HepG2 (cell line): ENCODE measurements around the gene YAP1. TPM values are rescaled to one million over a fixed set of nuclear protein-coding genes. Genes with fewer than 3 reads are reported as not detected.
A peak's percentile ranks its signal among the peaks of the same experiment; 100 is the strongest.

Experiments used
- ATAC-seq: fragments of 200-7000 bp; cut with Tn5 transposase; 3 replicates; pipeline ENCODE4 v1.9.1; 2020; ENCODE audit warnings: mild to moderate bottlenecking, moderate library complexity
- BruUV-seq: library from RNA; stranded (reverse); fragments of 400-500 nt; replicated peaks from 2 replicates; lab custom pipeline; 2021; lab: Mats Ljungman, UMichigan
- CTCF ChIA-PET: fragments of 300-600 bp; formaldehyde crosslinking; extraction: SDS; loops from one replicate; lab custom pipeline; 2021; ENCODE audit warnings: low total read pairs, inconsistent platforms, low intra/inter-chr PET ratio; lab: Yijun Ruan, JAX
- POLR2A ChIA-PET: fragments of 350-600 bp; sonication (Branson Sonifier 250); formaldehyde crosslinking; loops from one replicate; lab custom pipeline; 2020; ENCODE audit warnings: antibody characterized with exemption, inconsistent platforms; lab: Yijun Ruan, JAX
- DNase-seq: peaks from one replicate; pipeline ENCODE4 v3.0.0-alpha.2; 2015; ENCODE audit warnings: low spot score
- FAIRE-seq: peaks from 3 replicates; lab custom pipeline; 2011; peaks lifted over from hg19 to GRCh38; lab: Jason Lieb, UNC
- H2AFZ ChIP-seq: one replicate; pipeline ENCODE4 v1.6.1; 2011; ENCODE audit warnings: low read length, inconsistent platforms
- H3K27ac ChIP-seq: fragments of 300-600 bp; 3 replicates; pipeline ENCODE4 v1.8.0; 2011; ENCODE audit warnings: mixed run types, mild to moderate bottlenecking, mixed read lengths, low read length, inconsistent platforms; ENCODE audit not compliant: insufficient read depth; ENCODE audit errors: extremely low read length
- H3K27me3 ChIP-seq, 2 experiments: fragments of 200-600 bp in 1 of 2; 2 replicates in 1 of 2; 3 replicates in 1 of 2; pipeline versions ENCODE4 v1.6.0 to v1.8.0; 2011; ENCODE audit warnings: low read length in 2 of 2, mild to moderate bottlenecking in 2 of 2, moderate library complexity in 2 of 2, inconsistent platforms in 1 of 2; ENCODE audit not compliant: insufficient read depth in 2 of 2, control insufficient read depth in 1 of 2
- H3K36me3 ChIP-seq, 2 experiments: fragments of 200-600 bp in 1 of 2; replicated peaks in 1 of 2; 2 replicates in 1 of 2; 3 replicates in 1 of 2; pipeline versions ENCODE4 v1.5.1 to v1.8.0; 2011; ENCODE audit warnings: low read length in 2 of 2, inconsistent platforms in 1 of 2; ENCODE audit not compliant: insufficient read depth in 2 of 2, control insufficient read depth in 1 of 2
- H3K4me1 ChIP-seq: 2 replicates; pipeline ENCODE4 v1.5.1; 2012; ENCODE audit warnings: low read length, inconsistent platforms; ENCODE audit not compliant: insufficient read depth
- H3K4me2 ChIP-seq: 2 replicates; pipeline ENCODE4 v1.6.0; 2011; ENCODE audit warnings: low read depth, low read length, inconsistent platforms
- H3K4me3 ChIP-seq, 3 experiments: fragments of 200-600 bp in 1 of 3; sonication (generic), shearing (Covaris generic) in 1 of 3; replicated peaks in 1 of 3; 2 replicates each; pipeline ENCODE4 v1.5.1; 2011 to 2016; ENCODE audit warnings: low read length in 3 of 3, inconsistent platforms in 2 of 3, low read depth in 2 of 3, mild to moderate bottlenecking in 2 of 3, control low read depth in 1 of 3, mixed read lengths in 1 of 3; ENCODE audit not compliant: insufficient read depth in 1 of 3
- H3K79me2 ChIP-seq: one replicate; pipeline ENCODE4 v1.6.1; 2011; ENCODE audit warnings: low read length, inconsistent platforms; ENCODE audit not compliant: insufficient read depth
- H3K9ac ChIP-seq: 2 replicates; pipeline ENCODE4 v1.6.0; 2011; ENCODE audit warnings: mild to moderate bottlenecking, low read depth, low read length, inconsistent platforms; ENCODE audit not compliant: insufficient read depth
- H3K9me3 ChIP-seq: 2 replicates; pipeline ENCODE4 v1.5.1; 2012; ENCODE audit warnings: mild to moderate bottlenecking, low read length
- H4K20me1 ChIP-seq: 2 replicates; pipeline ENCODE4 v1.6.0; 2011; ENCODE audit warnings: inconsistent platforms, mild to moderate bottlenecking, low read length, moderate library complexity; ENCODE audit not compliant: insufficient read depth
- AHR ChIP-seq: IDR thresholded peaks from 2 replicates; pipeline ENCODE4 v1.6.1; 2018; ENCODE audit warnings: missing genetic modification reagents, missing compliant biosample characterization
- CREM ChIP-seq, 2 experiments: sonication (generic) in 1 of 2; formaldehyde crosslinking in 1 of 2; IDR thresholded peaks; 2 replicates each; pipeline versions ENCODE4 v1.4.0 to v1.6.1; 2016 to 2020; ENCODE audit warnings: antibody characterized with exemption in 1 of 2, mild to moderate bottlenecking in 1 of 2, missing genetic modification reagents in 1 of 2
- EED ChIP-seq: sonication (generic); formaldehyde crosslinking; IDR thresholded peaks from 2 replicates; pipeline ENCODE4 v1.5.0; 2020; ENCODE audit warnings: mild to moderate bottlenecking, missing genetic modification reagents
- FOXA3 ChIP-seq: IDR thresholded peaks from 2 replicates; pipeline ENCODE4 v1.6.1; 2016; ENCODE audit warnings: missing genetic modification reagents, missing compliant biosample characterization
- HHEX ChIP-seq: IDR thresholded peaks from 2 replicates; pipeline ENCODE4 v1.6.1; 2016; ENCODE audit warnings: control low read depth
- MLLT10 ChIP-seq: sonication (generic); formaldehyde crosslinking; IDR thresholded peaks from 2 replicates; pipeline ENCODE4 v1.4.0; 2020; ENCODE audit warnings: missing genetic modification reagents
- MTF1 ChIP-seq: sonication (generic); formaldehyde crosslinking; IDR thresholded peaks from 2 replicates; pipeline ENCODE4 v1.5.0; 2020; ENCODE audit warnings: missing genetic modification reagents
- NFKBIZ ChIP-seq: IDR thresholded peaks from 2 replicates; pipeline ENCODE4 v1.6.1; 2018; ENCODE audit warnings: missing genetic modification reagents, missing compliant biosample characterization
- PRMT3 ChIP-seq: sonication (generic); formaldehyde crosslinking; IDR thresholded peaks from 2 replicates; pipeline ENCODE4 v1.8.1; 2022; ENCODE audit warnings: low read depth, mild to moderate bottlenecking, moderate library complexity, missing genetic modification reagents, borderline replicate concordance
- RBFOX2 ChIP-seq: fragments of 200-400 bp; formaldehyde crosslinking; IDR thresholded peaks from 2 replicates; pipeline ENCODE4 v1.6.1; 2017; ENCODE audit warnings: low read depth, mild to moderate bottlenecking, low read length
- RBM22 ChIP-seq: fragments of 200-400 bp; formaldehyde crosslinking; optimal IDR thresholded peaks from 2 replicates; pipeline ENCODE3; 2017; ENCODE audit warnings: mild to moderate bottlenecking, low read length, moderate library complexity
- YEATS2 ChIP-seq: sonication (generic); formaldehyde crosslinking; IDR thresholded peaks from 2 replicates; pipeline ENCODE4 v1.4.0; 2020; ENCODE audit warnings: missing genetic modification reagents, borderline replicate concordance
- ZNF180 ChIP-seq: sonication (generic); formaldehyde crosslinking; IDR thresholded peaks from 2 replicates; pipeline ENCODE4 v1.4.0; 2020; ENCODE audit warnings: low read depth, missing genetic modification reagents, borderline replicate concordance
- ZNF652 ChIP-seq: IDR thresholded peaks from 2 replicates; pipeline ENCODE4 v1.6.1; 2016; ENCODE audit warnings: low read depth, borderline replicate concordance
- ZNF737 ChIP-seq: sonication (generic); formaldehyde crosslinking; IDR thresholded peaks from 2 replicates; pipeline ENCODE4 v1.5.0; 2020; ENCODE audit warnings: missing genetic modification reagents, mild to moderate bottlenecking, borderline replicate concordance
- WGBS: methylation state at CpG from one replicate; pipeline ENCODE4 v1.1.6; 2017; ENCODE audit warnings: low lambda C conversion rate; 5-methylcytosine and 5-hydroxymethylcytosine counted together
- in situ Hi-C: cut with HindIII; loops from 2 replicates; pipeline ENCODE4 v1.10.0; 2017; ENCODE audit warnings: low pct_unique_long_range_greater_than_20kb; ENCODE audit not compliant: extremely low pct_ligation_motif_present
- intact Hi-C: fragments of 100-400 bp; cut with micrococcal nuclease; formaldehyde crosslinking; loops from one replicate; pipeline ENCODE4 v1.10.0; 2022; ENCODE audit not compliant: unreplicated experiment
- polyA plus RNA-seq, 8 experiments: library from polyadenylated mRNA; depleted of rRNA in 3 of 8; stranded (reverse) in 7 of 8; unstranded in 1 of 8; fragments of >200 nt; fragmentation: Illumina TruSeq in 4 of 8; extraction: Trizol in 4 of 8; gene quantifications; 2 replicates each; pipeline versions ENCODE4 v1.2.1 to v1.2.3, GENCODE V29; 2011 to 2016; ENCODE audit warnings: low read depth in 4 of 8, missing spikeins in 1 of 8, mixed read lengths in 1 of 8; ENCODE audit not compliant: insufficient read depth in 1 of 8
- total RNA-seq, 5 experiments: library from RNA; depleted of rRNA; stranded (reverse); fragments of >200 nt; fragmentation: Illumina TruSeq; extraction: Trizol; gene quantifications; 2 replicates each; pipeline ENCODE4 v1.2.3, GENCODE V29; 2016; ENCODE audit warnings: low read depth in 1 of 5
- TF ChIP-seq, protein P1 (sequence below): sonication (generic); formaldehyde crosslinking; IDR thresholded peaks from 2 replicates; pipeline ENCODE4 v1.4.0; 2020; ENCODE audit warnings: missing genetic modification reagents

The YAP1 gene
- total and polyA plus RNA-seq, 2 of the 13 experiments (the other 11 are each of a cell fraction or from before 2014, with no cell fraction given), result 59.5 to 91.0 TPM

DNA sequence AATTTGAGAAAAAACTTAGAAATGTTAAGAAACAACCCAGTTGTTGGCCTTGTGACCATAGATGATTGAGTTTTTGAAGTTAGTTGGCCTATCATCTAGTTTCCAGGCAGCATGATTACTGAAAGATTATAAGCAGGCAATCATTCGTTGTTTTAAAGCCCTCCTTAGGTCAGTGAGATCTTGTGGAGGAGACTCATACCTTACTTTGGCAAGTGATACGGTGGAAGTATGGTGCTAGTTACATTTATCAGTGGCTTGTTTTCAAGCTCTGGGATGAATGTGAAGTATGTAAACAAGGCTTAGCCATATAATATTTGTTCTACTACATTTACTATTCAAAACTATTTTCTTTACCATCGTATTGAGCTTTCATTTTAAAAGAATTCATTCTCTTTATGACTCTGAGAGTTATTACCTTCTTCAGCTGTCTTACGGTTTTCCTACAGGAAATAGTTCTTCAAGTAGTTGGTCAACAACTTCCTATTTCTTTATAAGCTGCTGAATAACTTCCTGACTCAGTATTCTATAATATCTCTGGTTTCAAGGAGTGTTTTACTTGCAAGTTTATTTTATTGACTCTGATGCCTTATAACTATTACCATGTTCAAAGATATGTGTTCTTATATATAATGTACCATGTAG is 7.3 kb downstream of the YAP1 start:
- H3K79me2 ChIP-seq, result peaks cover 100% of the 10 kb centered on the region
- no TSS peak for BruUV-seq
- H3K4me3 ChIP-seq, result peak overlapping the region in 1 of 3 experiments; percentile 13; a peak in 3 of 6 replicates
- H3K36me3 ChIP-seq, result peaks cover 4 to 15% of the 10 kb centered on the region in 2 experiments; a peak in 4 of 5 replicates
- no peak overlapping the region for H3K9ac ChIP-seq
- no peak overlapping the region for H2AFZ ChIP-seq
- H3K27me3 ChIP-seq, result no peaks in the 10 kb centered on the region
- no peaks in the 10 kb centered on the region for H3K9me3 ChIP-seq
- ATAC-seq (no peak), FAIRE-seq (no peak), DNase-seq (no peak)
- H3K4me1 ChIP-seq, result peaks cover 75% of the 10 kb centered on the region
- TF ChIP-seq NFKBIZ (no peak), FOXA3 (CRISPR knock-in tag) (0 out of 2 replicates have a peak, but pooled peaks have one; percentile 20), EED (CRISPR knock-in tag) (no peak), RBFOX2 (peak; percentile 52; the same call in 1 of the 2 replicates), MLLT10 (no peak), AHR (no peak), ZNF180 (CRISPR knock-in tag) (no peak), YEATS2 (CRISPR knock-in tag) (no peak)
- peaks cover 23% of the 10 kb centered on the region for H4K20me1 ChIP-seq
- WGBS, result 71% methylated on average over 4 of the region's 4 CpGs
- in situ Hi-C loops, result no loop called here
- peak overlapping the region; percentile 91 for H3K4me2 ChIP-seq
- intact Hi-C loops, result loop anchor here (5.0 to 10.0 kb wide), 4 partner anchors 35 to 487 kb away; partner anchors contain the start of genes ANGPTL5 and CEP126
- no peak overlapping the region for H3K27ac ChIP-seq
- ChIA-PET CTCF (no interaction called here), POLR2A (no interaction called here)

DNA sequence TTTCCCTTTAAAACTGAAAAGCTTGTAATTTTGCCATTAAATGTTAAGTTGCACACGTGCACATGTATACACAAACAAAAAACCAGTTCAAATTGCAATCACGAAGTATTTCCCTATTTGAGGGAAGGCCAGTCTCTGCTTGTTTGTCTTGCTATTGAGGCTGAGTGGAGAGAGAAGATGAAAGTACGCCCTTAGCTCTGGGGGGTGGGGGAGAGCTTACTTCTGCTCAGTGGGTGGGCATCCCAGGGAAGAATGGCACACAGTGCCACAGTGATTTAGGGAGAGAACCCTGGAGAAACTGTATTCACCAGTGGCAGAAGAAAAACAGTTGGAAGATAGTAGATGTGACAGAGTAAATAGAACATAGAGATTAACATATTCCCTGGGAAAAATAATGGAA is 8.7 kb downstream of the YAP1 start:
- DNase-seq (peak; percentile 27), ATAC-seq (no peak), FAIRE-seq (peak; percentile 56)
- Histone ChIP-seq H3K27me3 (no peaks in the 10 kb centered on the region), H3K9ac (no peak overlapping the region), H3K4me3 (no peak overlapping the region; a peak in 1 of 6 replicates), H3K36me3 (peaks cover 7 to 19% of the 10 kb centered on the region in 2 experiments; a peak in 4 of 5 replicates), H3K4me1 (peaks cover 74% of the 10 kb centered on the region), H2AFZ (no peak overlapping the region), H3K79me2 (peaks cover 97% of the 10 kb centered on the region), H3K27ac (no peak overlapping the region), H4K20me1 (peaks cover 23% of the 10 kb centered on the region), H3K9me3 (no peaks in the 10 kb centered on the region), H3K4me2 (peak overlapping the region; percentile 25)
- TF ChIP-seq HHEX (CRISPR knock-in tag), result no peak
- peak; percentile 61 for TF ChIP-seq RBM22
- 0 out of 2 replicates have a peak, but pooled peaks have one; percentile 16 for TF ChIP-seq CREM (IDR thresholded peaks at IDR 0.05)
- TF ChIP-seq CREM (CRISPR knock-in tag; IDR thresholded peaks at IDR 0.05), result no peak
- TF ChIP-seq, protein P1, sequence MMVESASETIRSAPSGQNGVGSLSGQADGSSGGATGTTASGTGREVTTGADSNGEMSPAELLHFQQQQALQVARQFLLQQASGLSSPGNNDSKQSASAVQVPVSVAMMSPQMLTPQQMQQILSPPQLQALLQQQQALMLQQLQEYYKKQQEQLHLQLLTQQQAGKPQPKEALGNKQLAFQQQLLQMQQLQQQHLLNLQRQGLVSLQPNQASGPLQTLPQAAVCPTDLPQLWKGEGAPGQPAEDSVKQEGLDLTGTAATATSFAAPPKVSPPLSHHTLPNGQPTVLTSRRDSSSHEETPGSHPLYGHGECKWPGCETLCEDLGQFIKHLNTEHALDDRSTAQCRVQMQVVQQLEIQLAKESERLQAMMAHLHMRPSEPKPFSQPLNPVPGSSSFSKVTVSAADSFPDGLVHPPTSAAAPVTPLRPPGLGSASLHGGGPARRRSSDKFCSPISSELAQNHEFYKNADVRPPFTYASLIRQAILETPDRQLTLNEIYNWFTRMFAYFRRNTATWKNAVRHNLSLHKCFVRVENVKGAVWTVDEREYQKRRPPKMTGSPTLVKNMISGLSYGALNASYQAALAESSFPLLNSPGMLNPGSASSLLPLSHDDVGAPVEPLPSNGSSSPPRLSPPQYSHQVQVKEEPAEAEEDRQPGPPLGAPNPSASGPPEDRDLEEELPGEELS (CRISPR knock-in tag), result 0 out of 2 replicates have a peak, but pooled peaks have one; percentile 22
- TF ChIP-seq MTF1, result no peak
- no peak for TF ChIP-seq ZNF737
- no peak for TF ChIP-seq PRMT3 (CRISPR knock-in tag)
- no peak for TF ChIP-seq ZNF652
- intact Hi-C loops (loop anchor here (5.0 to 10.0 kb wide), 4 partner anchors 33 to 486 kb away; partner anchors contain the start of genes ANGPTL5 and CEP126), in situ Hi-C loops (no loop called here)
- no TSS peak for BruUV-seq
- POLR2A ChIA-PET, result no interaction called here
- WGBS, result 18% methylated on average over 3 of the region's 3 CpGs
- CTCF ChIA-PET, result no interaction called here
